ENCODE results near the gene NWD2.

The NWD2 gene

GRCh38 chr4:37430718-37431416 is 186.3 kb downstream of the NWD2 start:
- Histone ChIP-seq H3K9ac (ENCODE audit: low read depth, low read length) (no peak overlapping the region), H3K36me3 (ENCODE audit: insufficient read depth, low read length) (no peaks in the 10 kb centered on the region), H3K9me3 (ENCODE audit: control insufficient read depth, insufficient read depth, low read length) (no peaks in the 10 kb centered on the region), H3K4me1 (ENCODE audit: insufficient read depth, low read length) (no peaks in the 10 kb centered on the region)

DNA sequence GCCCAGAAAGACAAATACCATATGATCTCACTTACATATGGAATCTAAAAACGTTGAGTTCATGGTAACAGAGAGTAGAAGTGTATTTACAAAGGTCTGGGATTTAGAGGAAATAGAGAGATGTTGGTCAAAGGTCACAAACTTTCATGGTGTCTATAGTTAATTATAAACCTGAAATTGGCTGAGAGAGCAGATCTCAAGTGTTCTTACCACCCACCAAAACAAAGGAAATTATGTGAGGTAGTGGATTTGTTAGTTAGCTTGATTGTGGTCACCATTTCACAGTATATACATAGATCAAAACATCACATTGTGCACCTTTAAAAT is 186.8 kb downstream of the NWD2 start:
- Histone ChIP-seq H3K36me3 (ENCODE audit: insufficient read depth, low read length) (no peaks in the 10 kb centered on the region), H3K9me3 (ENCODE audit: control insufficient read depth, insufficient read depth, low read length) (no peaks in the 10 kb centered on the region), H3K9ac (ENCODE audit: low read depth, low read length) (no peak overlapping the region), H3K4me1 (ENCODE audit: insufficient read depth, low read length) (no peaks in the 10 kb centered on the region)

DNA sequence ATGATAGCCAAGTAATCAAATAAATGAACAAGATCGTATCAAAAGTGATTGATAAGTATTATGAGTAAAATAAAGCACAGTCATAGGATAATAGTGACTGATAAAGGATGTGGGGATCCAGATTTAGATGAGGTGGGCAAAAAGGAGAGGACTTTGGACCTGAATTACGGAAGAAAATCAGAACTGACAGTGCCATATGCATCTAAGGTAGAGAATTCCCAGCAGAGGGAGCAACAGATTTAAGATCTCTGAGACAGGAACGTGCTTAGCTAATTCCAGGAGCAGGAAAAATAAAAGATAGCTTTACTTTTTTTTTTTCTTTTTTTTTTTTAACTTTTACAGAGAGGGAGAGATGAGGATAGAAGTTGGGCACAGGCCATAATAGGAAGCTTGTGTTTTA is 189.9 kb downstream of the NWD2 start:
- no peak overlapping the region for H3K9ac ChIP-seq (ENCODE audit: low read depth, low read length)
- H3K4me1 ChIP-seq (ENCODE audit: insufficient read depth, low read length): no peaks in the 10 kb centered on the region
- H3K9me3 ChIP-seq (ENCODE audit: control insufficient read depth, insufficient read depth, low read length): no peaks in the 10 kb centered on the region
- no peaks in the 10 kb centered on the region for H3K36me3 ChIP-seq (ENCODE audit: insufficient read depth, low read length)

- H3K36me3 ChIP-seq (ENCODE audit: insufficient read depth, low read length): no peaks in the 10 kb centered on the region
- H3K9ac ChIP-seq (ENCODE audit: low read depth, low read length): no peak overlapping the region
- H3K4me1 ChIP-seq (ENCODE audit: insufficient read depth, low read length): 0 out of 2 replicates have a peak, but pooled peaks cover 3% of the 10 kb centered on the region
- H3K9me3 ChIP-seq (ENCODE audit: control insufficient read depth, insufficient read depth, low read length): no peaks in the 10 kb centered on the region
These were observed 192.0 kb downstream of the NWD2 start for GRCh38 chr4:37436546-37436945.

DNA sequence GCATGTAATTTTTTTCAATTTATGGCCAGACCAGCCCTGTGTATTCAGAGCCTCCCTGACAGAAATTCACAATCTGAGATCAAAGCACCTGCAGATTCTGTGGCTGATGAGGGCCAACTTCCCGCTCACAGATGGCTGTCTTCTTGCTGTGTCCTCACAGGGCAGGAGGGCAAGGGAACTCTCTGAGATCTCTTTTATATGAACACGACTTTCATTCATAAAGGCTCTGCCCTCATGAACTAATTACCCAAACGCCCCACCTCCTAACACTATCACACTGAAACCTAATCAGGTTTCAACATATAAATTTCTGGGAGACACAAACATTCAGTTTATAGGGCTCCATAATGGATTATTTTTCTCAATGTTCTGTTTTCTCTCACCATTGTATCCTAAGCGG is 192.6 kb downstream of the NWD2 start:
- H3K9me3 ChIP-seq (ENCODE audit: control insufficient read depth, insufficient read depth, low read length): no peaks in the 10 kb centered on the region
- H3K9ac ChIP-seq (ENCODE audit: low read depth, low read length): no peak overlapping the region
- H3K4me1 ChIP-seq (ENCODE audit: insufficient read depth, low read length): peaks cover 3% of the 10 kb centered on the region; the same call in 1 of the 2 replicates
- H3K36me3 ChIP-seq (ENCODE audit: insufficient read depth, low read length): no peaks in the 10 kb centered on the region

- H3K9me3 ChIP-seq (ENCODE audit: control insufficient read depth, insufficient read depth, low read length): no peaks in the 10 kb centered on the region
- H3K4me1 ChIP-seq (ENCODE audit: insufficient read depth, low read length): peaks cover 3% of the 10 kb centered on the region; the same call in 1 of the 2 replicates
- no peaks in the 10 kb centered on the region for H3K36me3 ChIP-seq (ENCODE audit: insufficient read depth, low read length)
- no peak overlapping the region for H3K9ac ChIP-seq (ENCODE audit: low read depth, low read length)
These were observed 194.2 kb downstream of the NWD2 start for GRCh38 chr4:37438564-37439279.

GRCh38 chr4:37439809-37440474 is 195.4 kb downstream of the NWD2 start:
- no peak overlapping the region for H3K9ac ChIP-seq (ENCODE audit: low read depth, low read length)
- H3K36me3 ChIP-seq (ENCODE audit: insufficient read depth, low read length): no peaks in the 10 kb centered on the region
- no peaks in the 10 kb centered on the region for H3K9me3 ChIP-seq (ENCODE audit: control insufficient read depth, insufficient read depth, low read length)
- H3K4me1 ChIP-seq (ENCODE audit: insufficient read depth, low read length): peaks cover 3% of the 10 kb centered on the region; the same call in 1 of the 2 replicates

GRCh38 chr4:37440501-37440900 is 196.0 kb downstream of the NWD2 start:
- Histone ChIP-seq H3K9ac (ENCODE audit: low read depth, low read length) (no peak overlapping the region), H3K4me1 (ENCODE audit: insufficient read depth, low read length) (peaks cover 3% of the 10 kb centered on the region; the same call in 1 of the 2 replicates), H3K36me3 (ENCODE audit: insufficient read depth, low read length) (no peaks in the 10 kb centered on the region), H3K9me3 (ENCODE audit: control insufficient read depth, insufficient read depth, low read length) (no peaks in the 10 kb centered on the region)

- peaks cover 3% of the 10 kb centered on the region; the same call in 1 of the 2 replicates for H3K4me1 ChIP-seq (ENCODE audit: insufficient read depth, low read length)
- H3K36me3 ChIP-seq (ENCODE audit: insufficient read depth, low read length): no peaks in the 10 kb centered on the region
- H3K9me3 ChIP-seq (ENCODE audit: control insufficient read depth, insufficient read depth, low read length): no peaks in the 10 kb centered on the region
These were observed 196.9 kb downstream of the NWD2 start for GRCh38 chr4:37441231-37442061.

GRCh38 chr4:37442062-37442323 is 197.4 kb downstream of the NWD2 start:
- Histone ChIP-seq H3K9ac (ENCODE audit: low read depth, low read length) (no peak overlapping the region), H3K36me3 (ENCODE audit: insufficient read depth, low read length) (no peaks in the 10 kb centered on the region), H3K9me3 (ENCODE audit: control insufficient read depth, insufficient read depth, low read length) (no peaks in the 10 kb centered on the region), H3K4me1 (ENCODE audit: insufficient read depth, low read length) (peaks cover 3% of the 10 kb centered on the region; the same call in 1 of the 2 replicates)

More at GRCh38 chr4:37441231-37442061, 196.9 kb downstream of the NWD2 start:
- no peak overlapping the region for H3K9ac ChIP-seq (ENCODE audit: low read depth, low read length)

DNA sequence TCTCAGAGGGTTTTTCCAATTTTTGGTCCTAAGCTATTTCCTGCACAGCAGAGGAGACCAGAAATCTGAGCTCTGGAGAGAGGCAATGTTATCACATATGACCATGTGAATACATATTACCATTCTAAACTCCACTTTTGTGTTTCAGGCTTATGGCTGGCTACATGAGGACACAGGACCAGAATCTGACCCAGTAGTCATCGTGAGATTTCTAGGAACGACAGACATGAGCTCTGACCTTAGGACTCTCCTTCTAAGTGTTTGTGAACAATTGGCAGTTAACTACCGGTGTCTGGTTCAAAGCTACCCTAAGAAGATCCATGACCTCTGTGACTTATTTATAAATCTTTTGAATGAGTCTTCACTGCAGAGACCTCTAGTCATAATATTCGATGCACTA is 198.6 kb downstream of the NWD2 start:
- H3K9ac ChIP-seq (ENCODE audit: low read depth, low read length): no peak overlapping the region
- no peaks in the 10 kb centered on the region for H3K9me3 ChIP-seq (ENCODE audit: control insufficient read depth, insufficient read depth, low read length)

GRCh38 chr4:37445023-37445422 is 200.5 kb downstream of the NWD2 start:
- H3K36me3 ChIP-seq (ENCODE audit: insufficient read depth, low read length): no peaks in the 10 kb centered on the region
- no peak overlapping the region for H3K9ac ChIP-seq (ENCODE audit: low read depth, low read length)
- H3K4me1 ChIP-seq (ENCODE audit: insufficient read depth, low read length): peaks cover 3% of the 10 kb centered on the region; the same call in 1 of the 2 replicates
- H3K9me3 ChIP-seq (ENCODE audit: control insufficient read depth, insufficient read depth, low read length): no peaks in the 10 kb centered on the region

More for the DNA sequence above, 198.6 kb downstream of the NWD2 start:
- Histone ChIP-seq H3K4me1 (ENCODE audit: insufficient read depth, low read length) (peaks cover 3% of the 10 kb centered on the region; the same call in 1 of the 2 replicates), H3K36me3 (ENCODE audit: insufficient read depth, low read length) (no peaks in the 10 kb centered on the region)

- no peak overlapping the region for H3K9ac ChIP-seq (ENCODE audit: low read depth, low read length)
- peaks cover 3% of the 10 kb centered on the region; the same call in 1 of the 2 replicates for H3K4me1 ChIP-seq (ENCODE audit: insufficient read depth, low read length)
- no peaks in the 10 kb centered on the region for H3K36me3 ChIP-seq (ENCODE audit: insufficient read depth, low read length)
- H3K9me3 ChIP-seq (ENCODE audit: control insufficient read depth, insufficient read depth, low read length): no peaks in the 10 kb centered on the region
These were observed 201.5 kb downstream of the NWD2 start for GRCh38 chr4:37446016-37446415.

- Histone ChIP-seq H3K9me3 (ENCODE audit: control insufficient read depth, insufficient read depth, low read length) (no peaks in the 10 kb centered on the region), H3K36me3 (ENCODE audit: insufficient read depth, low read length) (no peaks in the 10 kb centered on the region), H3K9ac (ENCODE audit: low read depth, low read length) (no peak overlapping the region), H3K4me1 (ENCODE audit: insufficient read depth, low read length) (no peaks in the 10 kb centered on the region)
These were observed 203.3 kb downstream of the NWD2 start for GRCh38 chr4:37447886-37448285.

All from ES-I3 (cell line).